ENCODE data around the gene CSK. TPM values are rescaled to one million over a fixed set of nuclear protein-coding genes. Genes with fewer than 3 reads are reported as not detected.

The CSK gene
- polyA plus RNA-seq, 1 of the 3 experiments (the other 2 are of a cell fraction) = 53.1 TPM

DNA sequence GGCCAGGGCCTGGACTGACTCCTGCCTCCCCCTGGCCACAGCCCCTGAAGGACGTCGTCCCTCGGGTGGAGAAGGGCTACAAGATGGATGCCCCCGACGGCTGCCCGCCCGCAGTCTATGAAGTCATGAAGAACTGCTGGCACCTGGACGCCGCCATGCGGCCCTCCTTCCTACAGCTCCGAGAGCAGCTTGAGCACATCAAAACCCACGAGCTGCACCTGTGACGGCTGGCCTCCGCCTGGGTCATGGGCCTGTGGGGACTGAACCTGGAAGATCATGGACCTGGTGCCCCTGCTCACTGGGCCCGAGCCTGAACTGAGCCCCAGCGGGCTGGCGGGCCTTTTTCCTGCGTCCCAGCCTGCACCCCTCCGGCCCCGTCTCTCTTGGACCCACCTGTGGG, 20.4 kb downstream of the CSK start (continued):
- TF ChIP-seq, protein P1, sequence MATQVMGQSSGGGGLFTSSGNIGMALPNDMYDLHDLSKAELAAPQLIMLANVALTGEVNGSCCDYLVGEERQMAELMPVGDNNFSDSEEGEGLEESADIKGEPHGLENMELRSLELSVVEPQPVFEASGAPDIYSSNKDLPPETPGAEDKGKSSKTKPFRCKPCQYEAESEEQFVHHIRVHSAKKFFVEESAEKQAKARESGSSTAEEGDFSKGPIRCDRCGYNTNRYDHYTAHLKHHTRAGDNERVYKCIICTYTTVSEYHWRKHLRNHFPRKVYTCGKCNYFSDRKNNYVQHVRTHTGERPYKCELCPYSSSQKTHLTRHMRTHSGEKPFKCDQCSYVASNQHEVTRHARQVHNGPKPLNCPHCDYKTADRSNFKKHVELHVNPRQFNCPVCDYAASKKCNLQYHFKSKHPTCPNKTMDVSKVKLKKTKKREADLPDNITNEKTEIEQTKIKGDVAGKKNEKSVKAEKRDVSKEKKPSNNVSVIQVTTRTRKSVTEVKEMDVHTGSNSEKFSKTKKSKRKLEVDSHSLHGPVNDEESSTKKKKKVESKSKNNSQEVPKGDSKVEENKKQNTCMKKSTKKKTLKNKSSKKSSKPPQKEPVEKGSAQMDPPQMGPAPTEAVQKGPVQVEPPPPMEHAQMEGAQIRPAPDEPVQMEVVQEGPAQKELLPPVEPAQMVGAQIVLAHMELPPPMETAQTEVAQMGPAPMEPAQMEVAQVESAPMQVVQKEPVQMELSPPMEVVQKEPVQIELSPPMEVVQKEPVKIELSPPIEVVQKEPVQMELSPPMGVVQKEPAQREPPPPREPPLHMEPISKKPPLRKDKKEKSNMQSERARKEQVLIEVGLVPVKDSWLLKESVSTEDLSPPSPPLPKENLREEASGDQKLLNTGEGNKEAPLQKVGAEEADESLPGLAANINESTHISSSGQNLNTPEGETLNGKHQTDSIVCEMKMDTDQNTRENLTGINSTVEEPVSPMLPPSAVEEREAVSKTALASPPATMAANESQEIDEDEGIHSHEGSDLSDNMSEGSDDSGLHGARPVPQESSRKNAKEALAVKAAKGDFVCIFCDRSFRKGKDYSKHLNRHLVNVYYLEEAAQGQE (IDR thresholded peaks at IDR 0.05; ENCODE audit: low read depth, low read length) = no peak
- no peak for TF ChIP-seq ELF1 (IDR thresholded peaks at IDR 0.05)
- TF ChIP-seq RAD21 (IDR thresholded peaks at IDR 0.05; ENCODE audit: low read length) = no peak
- no peak for TF ChIP-seq TCF12 (IDR thresholded peaks at IDR 0.05)
- TF ChIP-seq SMC3 (IDR thresholded peaks at IDR 0.05; ENCODE audit: low read depth, low read length) = no peak

DNA sequence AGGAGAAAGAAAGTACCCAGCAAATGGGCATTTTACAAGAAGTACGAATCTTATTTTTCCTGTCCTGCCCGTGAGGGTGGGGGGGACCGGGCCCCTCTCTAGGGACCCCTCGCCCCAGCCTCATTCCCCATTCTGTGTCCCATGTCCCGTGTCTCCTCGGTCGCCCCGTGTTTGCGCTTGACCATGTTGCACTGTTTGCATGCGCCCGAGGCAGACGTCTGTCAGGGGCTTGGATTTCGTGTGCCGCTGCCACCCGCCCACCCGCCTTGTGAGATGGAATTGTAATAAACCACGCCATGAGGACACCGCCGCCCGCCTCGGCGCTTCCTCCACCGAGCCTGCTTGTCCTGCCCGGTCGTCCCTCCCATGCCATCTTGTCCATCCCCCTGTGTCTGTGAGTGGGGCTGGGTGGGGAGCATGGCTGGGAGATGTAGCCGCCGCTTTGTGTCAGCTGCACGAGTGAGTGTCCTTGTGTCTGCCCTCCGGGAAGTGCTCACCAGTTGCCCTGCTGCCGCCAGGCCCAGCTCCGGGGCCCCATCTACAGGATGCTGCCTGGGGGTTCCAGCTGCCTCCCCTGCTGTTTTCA, 21.1 kb downstream of the CSK start:
- no peak for DNase-seq
- ChIA-PET POLR2A (no interaction called here), CTCF (interaction anchor here (1.1 to 2.3 kb wide), 2 partner anchors 10 to 15 kb away, joined by 3 to 7 read pairs; no protein-coding TSS in a partner anchor)
- Histone ChIP-seq H3K4me2 (no peak overlapping the region), H3K27ac (ENCODE audit: low read depth in 2 of 2, low read length in 1 of 2) (no peak overlapping the region), H3K79me2 (ENCODE audit: insufficient read depth) (peaks cover under 1% of the 10 kb centered on the region; the same call in 1 of the 2 replicates), H3K27me3 (ENCODE audit: insufficient read depth) (no peaks in the 10 kb centered on the region), H3K9me2 (no peaks in the 10 kb centered on the region), H4K20me1 (ENCODE audit: insufficient read depth) (peaks cover 23% of the 10 kb centered on the region; the same call in 1 of the 2 replicates), H3K9ac (no peak overlapping the region), H2AFZ (ENCODE audit: low read depth) (no peak overlapping the region), H3K4me3 (ENCODE audit: low read depth in 2 of 2, low read length in 1 of 2) (no peak overlapping the region; a peak in 1 of 4 replicates), H3K4me1 (ENCODE audit: control insufficient read depth in 1 of 2, insufficient read depth in 2 of 2, low read depth in 1 of 2, low read length in 1 of 2) (no peaks in the 10 kb centered on the region), H3K36me3 (replicated peaks in 1 of 2; ENCODE audit: control insufficient read depth in 1 of 2, insufficient read depth in 2 of 2, low read length in 1 of 2) (peaks cover 0 to 55% of the 10 kb centered on the region in 2 experiments), H3K9me3 (no peaks in the 10 kb centered on the region), H3F3A (replicated peaks; ENCODE audit: insufficient read depth) (no peaks in the 10 kb centered on the region)
- WGBS (ENCODE audit: low lambda C conversion rate) = 92% methylated on average over 25 of the region's 31 CpGs
- TF ChIP-seq MEF2A (IDR thresholded peaks at IDR 0.05; ENCODE audit: borderline replicate concordance, low read depth) = no peak

DNA sequence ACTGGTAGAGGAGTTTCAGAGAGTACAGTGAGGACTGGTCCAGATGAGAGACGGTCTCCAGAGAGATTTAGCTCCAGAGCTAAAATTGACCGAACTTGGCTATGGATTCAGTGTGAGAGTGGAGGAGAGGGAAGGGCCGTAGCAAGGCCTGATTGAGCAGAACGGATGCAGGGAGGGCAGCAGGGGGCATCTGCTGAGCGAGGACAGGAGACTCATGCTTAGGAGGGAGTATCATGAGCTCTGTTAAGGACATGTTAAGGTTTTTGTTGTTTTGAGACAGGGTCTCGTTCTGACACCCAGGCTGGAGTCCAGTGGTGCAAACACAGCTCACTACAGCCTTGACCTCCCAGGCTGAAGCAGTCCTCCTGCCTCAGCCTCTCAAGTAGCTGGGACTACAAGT, 23.1 kb downstream of the CSK start:
- WGBS (ENCODE audit: low lambda C conversion rate) = 95% methylated on average over 5 of the region's 6 CpGs
- no peaks in the 10 kb centered on the region for H3K4me1 ChIP-seq (ENCODE audit: control insufficient read depth in 1 of 2, insufficient read depth in 2 of 2, low read depth in 1 of 2, low read length in 1 of 2)
- no peak overlapping the region for H3K9ac ChIP-seq
- H3K9me2 ChIP-seq = no peaks in the 10 kb centered on the region
- DNase-seq = no peak
- H3K4me3 ChIP-seq (ENCODE audit: low read depth in 2 of 2, low read length in 1 of 2) = no peak overlapping the region
- H3K9me3 ChIP-seq = no peaks in the 10 kb centered on the region
- H3K79me2 ChIP-seq (ENCODE audit: insufficient read depth) = no peaks in the 10 kb centered on the region
- H2AFZ ChIP-seq (ENCODE audit: low read depth) = no peak overlapping the region
- H3K27me3 ChIP-seq (ENCODE audit: insufficient read depth) = no peaks in the 10 kb centered on the region
- H3K4me2 ChIP-seq = no peak overlapping the region
- ChIA-PET POLR2A (no interaction called here), CTCF (interaction anchor here (1.0 to 3.0 kb wide), 7 partner anchors 13 to 36 kb away, joined by 3 to 13 read pairs (median 6); partner anchors contain the start of gene CSK)
- H4K20me1 ChIP-seq (ENCODE audit: insufficient read depth) = peaks cover 9% of the 10 kb centered on the region; the same call in 1 of the 2 replicates
- H3K27ac ChIP-seq (ENCODE audit: low read depth in 2 of 2, low read length in 1 of 2) = no peak overlapping the region
- peaks cover 5% of the 10 kb centered on the region for H3F3A ChIP-seq (replicated peaks; ENCODE audit: insufficient read depth)
- H3K36me3 ChIP-seq (replicated peaks in 1 of 2; ENCODE audit: control insufficient read depth in 1 of 2, insufficient read depth in 2 of 2, low read length in 1 of 2) = peaks cover 0 to 38% of the 10 kb centered on the region in 2 experiments
- TF ChIP-seq NFIC (IDR thresholded peaks at IDR 0.05; ENCODE audit: borderline replicate concordance) (no peak), RAD21 (IDR thresholded peaks at IDR 0.05; ENCODE audit: low read length) (no peak), FOXJ3 (CRISPR knock-in tag; IDR thresholded peaks at IDR 0.05) (no peak), SIN3A (IDR thresholded peaks at IDR 0.05; ENCODE audit: borderline replicate concordance, low read depth, low read length) (no peak), RFX5 (IDR thresholded peaks at IDR 0.05; ENCODE audit: low read length) (no peak), GABPA (IDR thresholded peaks at IDR 0.05; ENCODE audit: low read depth) (no peak), GATA2 (CRISPR knock-in tag; IDR thresholded peaks at IDR 0.05) (no peak), MEF2A (IDR thresholded peaks at IDR 0.05; ENCODE audit: borderline replicate concordance, low read depth) (no peak), NRF1 (IDR thresholded peaks at IDR 0.05; ENCODE audit: low read depth, low read length) (no peak), TCF12 (IDR thresholded peaks at IDR 0.05) (no peak), TEAD4 (IDR thresholded peaks at IDR 0.05; ENCODE audit: borderline replicate concordance, insufficient read depth) (no peak)
- TF ChIP-seq, protein P1 (IDR thresholded peaks at IDR 0.05; ENCODE audit: low read depth, low read length) = no peak
- TF ChIP-seq, protein P2, sequence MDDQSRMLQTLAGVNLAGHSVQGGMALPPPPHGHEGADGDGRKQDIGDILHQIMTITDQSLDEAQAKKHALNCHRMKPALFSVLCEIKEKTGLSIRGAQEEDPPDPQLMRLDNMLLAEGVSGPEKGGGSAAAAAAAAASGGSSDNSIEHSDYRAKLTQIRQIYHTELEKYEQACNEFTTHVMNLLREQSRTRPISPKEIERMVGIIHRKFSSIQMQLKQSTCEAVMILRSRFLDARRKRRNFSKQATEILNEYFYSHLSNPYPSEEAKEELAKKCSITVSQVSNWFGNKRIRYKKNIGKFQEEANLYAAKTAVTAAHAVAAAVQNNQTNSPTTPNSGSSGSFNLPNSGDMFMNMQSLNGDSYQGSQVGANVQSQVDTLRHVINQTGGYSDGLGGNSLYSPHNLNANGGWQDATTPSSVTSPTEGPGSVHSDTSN (IDR thresholded peaks at IDR 0.05) = no peak
- TF ChIP-seq, protein P3, sequence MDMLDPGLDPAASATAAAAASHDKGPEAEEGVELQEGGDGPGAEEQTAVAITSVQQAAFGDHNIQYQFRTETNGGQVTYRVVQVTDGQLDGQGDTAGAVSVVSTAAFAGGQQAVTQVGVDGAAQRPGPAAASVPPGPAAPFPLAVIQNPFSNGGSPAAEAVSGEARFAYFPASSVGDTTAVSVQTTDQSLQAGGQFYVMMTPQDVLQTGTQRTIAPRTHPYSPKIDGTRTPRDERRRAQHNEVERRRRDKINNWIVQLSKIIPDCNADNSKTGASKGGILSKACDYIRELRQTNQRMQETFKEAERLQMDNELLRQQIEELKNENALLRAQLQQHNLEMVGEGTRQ (IDR thresholded peaks at IDR 0.05; ENCODE audit: borderline replicate concordance, low read depth, low read length) = no peak
